ENCODE data around the gene SEMA7A.

The SEMA7A gene

GRCh38 chr15:74449643-74450205, 16.0 kb upstream of the SEMA7A start:
- Histone ChIP-seq H3K9me3 (ENCODE audit: severe bottlenecking) (no peaks in the 10 kb centered on the region), H3K27ac (ENCODE audit: poor library complexity, severe bottlenecking) (no peak overlapping the region), H3K4me1 (ENCODE audit: insufficient read depth, poor library complexity, severe bottlenecking) (no peaks in the 10 kb centered on the region), H3K4me3 (ENCODE audit: severe bottlenecking) (no peak overlapping the region), H3K27me3 (ENCODE audit: insufficient read depth, poor library complexity, severe bottlenecking) (no peaks in the 10 kb centered on the region), H3K36me3 (ENCODE audit: low read depth) (peaks cover 41% of the 10 kb centered on the region)
- DNase-seq (ENCODE audit: low spot score), result no peak
- TF ChIP-seq CTCF (IDR thresholded peaks at IDR 0.05; ENCODE audit: poor library complexity, severe bottlenecking), result no peak
- no peak for ATAC-seq (ENCODE audit: low read depth)

- Histone ChIP-seq H3K27ac (ENCODE audit: poor library complexity, severe bottlenecking) (no peak overlapping the region), H3K36me3 (ENCODE audit: low read depth) (peaks cover 37% of the 10 kb centered on the region), H3K4me3 (ENCODE audit: severe bottlenecking) (no peak overlapping the region), H3K27me3 (ENCODE audit: insufficient read depth, poor library complexity, severe bottlenecking) (no peaks in the 10 kb centered on the region), H3K9me3 (ENCODE audit: severe bottlenecking) (no peaks in the 10 kb centered on the region), H3K4me1 (ENCODE audit: insufficient read depth, poor library complexity, severe bottlenecking) (no peaks in the 10 kb centered on the region)
- ATAC-seq (ENCODE audit: low read depth) (no peak), DNase-seq (ENCODE audit: low spot score) (no peak)
- no peak for TF ChIP-seq CTCF (IDR thresholded peaks at IDR 0.05; ENCODE audit: poor library complexity, severe bottlenecking)
Measured at GRCh38 chr15:74449095-74449494, 15.3 kb upstream of the SEMA7A start.

- H3K27me3 ChIP-seq (ENCODE audit: insufficient read depth, poor library complexity, severe bottlenecking), result no peaks in the 10 kb centered on the region
- H3K4me3 ChIP-seq (ENCODE audit: severe bottlenecking), result no peak overlapping the region
- H3K9me3 ChIP-seq (ENCODE audit: severe bottlenecking), result no peaks in the 10 kb centered on the region
- ATAC-seq (ENCODE audit: low read depth) (no peak), DNase-seq (ENCODE audit: low spot score) (peak; percentile 53)
- H3K36me3 ChIP-seq (ENCODE audit: low read depth), result peaks cover 26% of the 10 kb centered on the region
- H3K4me1 ChIP-seq (ENCODE audit: insufficient read depth, poor library complexity, severe bottlenecking), result no peaks in the 10 kb centered on the region
- H3K27ac ChIP-seq (ENCODE audit: poor library complexity, severe bottlenecking), result no peak overlapping the region
- no peak for TF ChIP-seq CTCF (IDR thresholded peaks at IDR 0.05; ENCODE audit: poor library complexity, severe bottlenecking)
Measured at GRCh38 chr15:74445816-74446763, 12.3 kb upstream of the SEMA7A start.

- peak; percentile 52 for DNase-seq (ENCODE audit: low spot score)
- peaks cover 19% of the 10 kb centered on the region for H3K36me3 ChIP-seq (ENCODE audit: low read depth)
- no peak for ATAC-seq (ENCODE audit: low read depth)
- no peak overlapping the region for H3K27ac ChIP-seq (ENCODE audit: poor library complexity, severe bottlenecking)
- no peak for TF ChIP-seq CTCF (IDR thresholded peaks at IDR 0.05; ENCODE audit: poor library complexity, severe bottlenecking)
- no peaks in the 10 kb centered on the region for H3K9me3 ChIP-seq (ENCODE audit: severe bottlenecking)
- H3K27me3 ChIP-seq (ENCODE audit: insufficient read depth, poor library complexity, severe bottlenecking), result no peaks in the 10 kb centered on the region
- H3K4me1 ChIP-seq (ENCODE audit: insufficient read depth, poor library complexity, severe bottlenecking), result no peaks in the 10 kb centered on the region
- no peak overlapping the region for H3K4me3 ChIP-seq (ENCODE audit: severe bottlenecking)
Measured at GRCh38 chr15:74444106-74445062, 10.6 kb upstream of the SEMA7A start.
